Activated naive CD4-positive, alpha-beta T cell treated with Interleukin-2 at 50 U/mL for 16 hours (primary cell): ENCODE data around the gene DAG1.
"Not testable (repeated sequence)": the region's sequence is repeated elsewhere in the genome, so short reads cannot be mapped to it uniquely, and the experiment has no call there.

Source experiments
- DNase-seq: peaks from one replicate; pipeline ENCODE4 v3.0.0-alpha.2; 2020

The DAG1 gene

GRCh38 chr3:49470714-49471420, 800 bp downstream of the DAG1 start:
- no peak for DNase-seq

DNA sequence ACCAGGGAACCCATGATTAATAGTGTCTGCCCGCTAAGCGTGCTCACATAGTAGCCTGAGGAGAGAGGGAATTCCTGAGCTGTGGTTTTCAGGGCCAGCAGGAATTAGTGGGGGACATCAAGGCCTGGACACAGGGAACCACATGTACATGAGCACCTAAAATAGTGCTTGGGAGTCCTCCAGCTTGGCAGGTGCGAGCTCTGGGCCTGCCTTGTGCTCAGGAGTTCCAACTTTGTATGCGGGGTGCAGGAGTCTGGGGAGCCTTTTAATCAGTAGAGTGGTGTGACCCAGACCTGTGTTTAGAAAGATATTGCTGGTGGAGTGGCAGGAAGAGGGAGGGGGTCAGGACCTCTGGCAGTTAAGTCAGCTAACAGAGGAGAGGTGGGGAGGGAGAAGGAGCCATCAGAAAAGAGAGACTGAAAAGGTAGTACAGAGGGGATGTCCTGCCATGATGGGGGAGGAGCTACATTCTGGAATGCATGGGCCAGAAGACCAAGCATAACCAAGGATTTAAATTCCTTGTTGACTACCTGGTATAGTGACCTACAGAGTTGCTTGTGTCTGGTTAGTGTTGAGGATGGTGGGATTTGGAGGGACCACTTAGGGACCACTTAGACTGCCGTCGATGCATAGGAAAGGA, 1.9 kb downstream of the DAG1 start:
- no peak for DNase-seq

DNA sequence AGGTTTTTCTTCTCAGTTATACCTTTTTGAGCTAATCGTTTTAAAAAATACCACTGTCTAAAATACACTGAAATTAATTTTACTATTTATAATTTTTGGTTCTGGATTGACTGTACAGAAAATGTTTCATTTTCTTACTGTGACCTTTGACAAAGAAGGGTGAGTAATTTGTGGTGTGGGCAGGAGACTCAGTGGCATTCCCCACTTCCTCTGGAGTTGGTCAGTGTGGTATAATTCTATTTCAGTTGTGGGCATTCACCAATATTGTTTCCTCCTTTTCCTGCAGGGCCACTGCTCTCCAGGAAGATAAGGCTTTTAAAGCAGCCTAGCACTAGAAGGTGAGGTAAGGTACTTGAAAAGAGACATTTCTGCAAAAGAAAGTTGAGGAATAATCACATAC, 6.5 kb downstream of the DAG1 start:
- DNase-seq, result no peak

DNA sequence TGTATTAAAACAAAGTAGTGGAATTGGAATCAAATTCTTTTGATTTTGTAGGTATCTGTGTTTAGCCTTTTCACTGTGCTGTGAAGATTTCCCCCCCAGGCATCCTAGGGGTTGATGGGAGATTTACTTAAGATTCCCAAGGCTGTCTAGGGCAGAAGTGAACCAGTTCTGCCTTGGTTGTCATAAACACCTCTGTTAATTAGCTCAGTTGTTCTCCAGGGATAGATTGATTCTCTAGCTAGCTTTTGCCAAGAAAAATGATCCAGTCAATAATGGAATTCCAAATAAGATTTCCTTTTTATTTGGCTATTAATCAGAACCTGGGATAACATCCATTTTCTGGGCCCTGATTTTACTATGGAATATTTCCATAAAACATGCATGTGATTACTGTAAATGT, 12.7 kb downstream of the DAG1 start:
- no peak for DNase-seq

DNA sequence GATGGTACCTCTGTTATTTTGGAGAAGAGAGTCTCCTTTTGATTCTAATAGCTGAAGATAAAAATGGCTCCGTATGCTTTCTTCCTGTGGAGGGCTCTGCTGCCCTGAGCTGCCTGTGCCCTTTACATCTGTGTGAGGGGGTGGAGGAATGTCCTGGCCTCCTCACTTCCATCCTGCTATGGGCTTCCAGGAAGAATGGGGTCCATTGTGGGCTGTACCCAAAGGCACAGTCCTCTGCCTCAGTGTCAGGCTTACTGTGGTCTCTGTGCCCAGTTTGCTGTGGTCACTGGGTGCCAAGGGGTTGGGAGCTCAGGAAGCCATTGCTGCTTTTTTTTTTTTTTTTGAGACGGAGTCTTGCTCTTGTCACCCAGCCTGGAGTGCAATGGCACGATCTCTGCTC, 14.4 kb downstream of the DAG1 start:
- no peak for DNase-seq

DNA sequence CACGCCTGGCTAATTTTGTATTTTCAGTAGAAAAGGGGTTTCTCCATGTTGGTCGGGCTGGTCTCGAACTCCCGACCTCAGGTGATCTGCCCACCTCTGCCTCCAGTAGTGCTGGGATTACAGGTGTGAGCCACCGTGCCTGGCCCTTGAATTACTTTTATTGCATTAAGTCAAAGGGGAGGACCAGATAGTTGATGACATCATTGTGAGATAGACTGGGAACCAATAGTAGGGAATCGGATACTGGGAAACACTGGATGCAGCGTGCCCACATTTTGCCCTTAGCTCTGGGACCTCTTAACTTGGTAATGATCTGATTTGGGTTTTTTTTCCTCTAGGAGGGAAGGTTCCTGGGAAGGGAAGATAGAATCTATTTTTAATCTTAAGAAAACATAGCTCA, 19.2 kb downstream of the DAG1 start:
- no peak for DNase-seq

- no peak for DNase-seq
These were observed 22.9 kb downstream of the DAG1 start for GRCh38 chr3:49492969-49493368.

DNA sequence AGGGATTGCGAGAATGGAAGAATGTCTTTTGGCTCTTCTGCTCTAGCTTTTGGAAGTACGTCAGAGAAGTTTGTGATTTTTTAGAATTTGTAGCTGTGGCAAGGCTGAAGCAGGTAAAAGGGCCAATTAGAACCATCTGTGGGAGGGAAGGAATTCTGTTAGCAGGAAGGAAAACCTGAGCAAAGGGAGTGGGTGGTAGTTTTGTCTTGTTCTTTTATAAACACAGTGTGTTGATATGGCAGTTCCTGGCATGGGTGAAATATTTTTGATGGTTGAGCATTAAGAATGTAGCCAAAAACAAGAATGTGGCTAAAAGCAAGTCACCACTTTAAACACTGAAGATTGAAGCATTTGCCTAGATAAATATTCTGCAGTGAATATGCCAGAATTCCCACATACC, 23.8 kb downstream of the DAG1 start:
- DNase-seq, result no peak

DNA sequence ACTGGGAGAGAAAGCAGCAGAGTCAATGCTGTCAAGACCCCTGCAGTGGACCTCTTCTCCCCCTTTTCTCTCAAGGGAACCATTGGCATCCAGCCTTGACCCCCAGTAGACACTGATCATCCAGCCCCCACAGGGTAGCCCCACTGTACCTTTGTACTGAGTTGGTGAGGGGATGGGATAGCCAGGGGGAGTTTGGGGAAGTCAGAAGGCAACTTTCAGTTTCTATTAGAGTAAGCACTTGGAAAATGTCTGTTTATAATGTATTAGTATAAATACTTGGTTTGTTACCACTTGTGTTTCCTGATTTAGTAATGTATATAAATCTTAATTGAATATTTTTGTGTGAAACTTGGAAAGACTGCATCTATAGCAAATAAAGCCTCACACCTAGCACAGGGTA, 25.0 kb downstream of the DAG1 start:
- no peak for DNase-seq

- not testable (repeated sequence) for DNase-seq
These were observed 26.8 kb downstream of the DAG1 start for GRCh38 chr3:49496845-49497244.

DNA sequence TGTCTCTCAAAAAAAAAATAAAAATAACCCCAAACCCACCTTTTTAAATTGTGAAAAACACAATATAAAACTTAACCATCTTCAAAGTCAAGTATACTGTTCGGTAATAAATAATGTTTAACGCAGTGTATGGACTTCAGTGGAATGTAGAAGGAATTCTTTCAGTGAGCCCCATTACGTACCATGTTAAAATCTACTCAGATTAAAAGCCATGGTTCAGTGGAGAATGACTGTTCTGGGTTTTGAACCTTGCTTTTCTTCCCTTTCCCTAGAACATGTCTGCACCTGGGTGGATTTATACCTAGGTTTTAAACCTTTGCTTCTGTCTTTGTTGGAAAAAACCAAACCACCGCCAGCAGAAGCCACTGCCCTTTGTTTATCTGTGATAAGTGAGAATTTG, 27.5 kb downstream of the DAG1 start:
- DNase-seq, result no peak

- no peak for DNase-seq
These were observed 28.2 kb downstream of the DAG1 start for GRCh38 chr3:49498239-49498638.

DNA sequence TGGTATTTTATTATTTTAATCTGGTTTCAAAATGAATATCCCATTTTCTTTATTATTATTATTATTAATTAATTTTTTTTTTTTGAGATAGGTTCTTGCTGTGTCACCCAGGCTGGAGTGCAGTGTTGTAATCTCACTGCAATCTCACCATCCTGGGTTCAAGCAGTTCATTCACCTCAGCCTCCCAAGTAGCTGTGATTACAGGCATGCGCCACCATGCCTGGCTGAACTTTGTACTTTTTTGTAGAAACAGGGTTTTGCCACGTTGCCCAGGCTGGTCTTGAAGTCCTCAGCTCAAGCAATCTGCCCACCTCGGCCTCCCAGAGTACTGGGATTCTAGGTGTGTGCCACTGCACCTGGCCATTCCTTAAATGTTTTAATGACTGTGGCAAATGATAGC, 28.6 kb downstream of the DAG1 start:
- DNase-seq, result no peak

- no peak for DNase-seq
These were observed 30.2 kb downstream of the DAG1 start for GRCh38 chr3:49500205-49500731.

GRCh38 chr3:49500732-49501609, 30.9 kb downstream of the DAG1 start:
- DNase-seq, result no peak

DNA sequence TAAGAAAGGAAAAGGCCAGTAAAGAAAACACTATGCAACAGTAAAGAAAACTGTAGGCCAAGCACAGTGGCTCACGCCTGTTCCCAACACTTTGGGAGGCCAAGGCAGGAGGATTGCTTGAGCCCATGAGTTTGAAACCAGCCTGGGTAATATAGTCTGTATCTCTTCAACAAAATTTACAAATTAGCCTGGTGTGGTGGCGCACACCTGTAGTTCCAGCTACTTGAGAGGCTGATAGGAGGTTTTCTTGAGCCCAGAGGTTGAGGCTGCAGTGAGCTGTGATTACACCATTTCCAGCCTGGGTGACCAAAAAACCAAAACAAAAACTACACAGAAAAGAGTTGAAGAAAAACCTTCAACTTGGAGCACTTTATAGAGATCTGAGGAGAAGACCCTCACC, 31.8 kb downstream of the DAG1 start:
- no peak for DNase-seq

- no peak for DNase-seq
These were observed 36.8 kb downstream of the DAG1 start for GRCh38 chr3:49506906-49507305.

DNA sequence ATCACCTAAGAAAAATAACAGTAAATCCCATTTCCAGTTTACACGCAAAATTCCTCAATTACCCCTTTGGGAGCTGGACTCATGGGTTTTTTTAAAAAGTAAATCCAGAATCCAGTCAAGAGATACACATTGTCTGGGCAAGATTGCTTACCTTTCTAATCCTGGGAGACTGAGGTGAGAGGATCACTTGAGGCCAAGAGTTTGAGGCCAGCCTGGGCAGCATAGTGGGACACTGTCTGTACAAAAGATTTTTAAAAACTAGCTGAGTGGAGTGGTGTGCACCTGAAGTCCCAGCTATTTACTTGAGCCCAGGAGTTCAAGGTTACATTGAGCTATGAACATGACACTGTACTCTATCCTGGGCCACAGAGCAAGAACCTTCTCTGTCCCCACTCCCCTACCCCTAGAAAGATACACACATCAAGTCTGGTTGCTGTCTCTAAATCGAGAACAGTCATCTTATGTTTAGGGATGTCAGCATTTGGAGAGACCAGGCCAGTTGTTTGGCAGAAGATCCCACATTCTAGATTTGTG, 39.0 kb downstream of the DAG1 start:
- no peak for DNase-seq

- DNase-seq, result no peak
These were observed 41.6 kb downstream of the DAG1 start for GRCh38 chr3:49511639-49512038.

DNA sequence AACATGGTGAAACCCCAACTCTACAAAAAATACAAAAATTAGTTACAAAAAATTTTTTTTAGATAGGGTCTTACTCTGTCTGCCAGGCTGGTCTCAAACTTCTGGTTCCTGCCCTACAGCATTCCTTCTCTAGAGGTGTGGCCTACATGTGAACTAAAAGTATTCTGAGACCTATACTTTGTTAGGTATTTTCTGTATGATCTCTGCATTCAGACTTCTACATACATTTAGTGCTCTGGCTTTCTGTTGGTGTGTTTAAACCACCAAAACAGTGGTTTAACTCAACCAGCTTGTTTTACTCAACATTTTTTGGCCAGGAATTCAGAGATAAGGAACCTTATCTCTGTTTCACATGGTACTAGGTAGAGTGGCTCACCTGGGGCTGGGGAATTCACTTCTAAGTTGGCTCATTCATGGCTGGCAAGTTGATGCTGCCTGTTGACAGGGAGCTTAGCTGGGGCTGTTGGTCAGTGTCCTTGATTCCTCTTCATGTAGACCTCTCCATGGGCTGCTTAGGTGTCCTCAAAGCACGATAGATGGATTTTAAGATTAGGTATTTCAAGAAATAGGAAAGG, 42.8 kb downstream of the DAG1 start:
- DNase-seq, result no peak

GRCh38 chr3:49513494-49514124, 43.5 kb downstream of the DAG1 start:
- DNase-seq, result no peak

DNA sequence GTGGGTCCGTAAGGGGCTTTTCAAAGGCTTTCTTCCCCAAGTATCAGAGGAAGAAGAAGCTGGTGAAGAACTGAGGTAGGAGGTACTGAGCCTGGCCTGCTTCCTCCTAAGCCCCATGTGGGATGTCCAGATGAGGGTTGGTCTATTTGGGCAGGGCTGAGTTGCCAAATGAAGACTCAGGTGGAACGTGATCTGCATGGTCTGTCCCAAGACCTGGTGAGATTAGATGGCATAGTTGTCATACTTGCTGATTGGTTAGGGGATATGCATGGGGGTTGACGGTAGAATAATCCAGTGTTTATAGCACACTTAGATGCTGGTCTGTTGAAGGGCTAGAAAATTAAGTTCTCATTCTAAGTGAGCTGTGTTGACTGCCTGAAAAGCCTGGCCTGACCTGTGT, 47.9 kb downstream of the DAG1 start:
- DNase-seq, result no peak

DNA sequence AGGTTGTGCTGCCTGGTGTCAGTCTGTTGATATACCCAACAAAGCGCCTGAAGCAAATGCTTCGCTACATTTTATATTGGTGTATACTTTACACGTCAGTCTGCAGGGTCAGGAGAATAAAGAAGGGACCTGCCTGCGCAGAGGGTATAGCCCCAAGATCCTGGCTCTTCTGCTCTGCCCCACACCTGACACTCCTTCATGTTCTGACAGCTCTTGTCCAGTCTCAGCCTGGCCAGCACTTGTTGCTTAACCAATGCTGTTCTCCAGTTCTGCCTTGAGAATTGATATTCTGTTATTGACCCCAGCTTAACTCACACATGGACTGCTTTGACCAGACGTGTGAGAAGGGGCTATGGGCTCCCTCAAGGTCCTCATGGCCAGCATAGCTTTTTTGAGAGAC, 48.4 kb downstream of the DAG1 start:
- DNase-seq, result no peak
